Fibroblast of pulmonary artery (primary cell): ENCODE data around the gene TRIM37.

Experiments used
- DNase-seq: peaks from one replicate; pipeline ENCODE4 v3.0.0-alpha.2; 2010; ENCODE audit warnings: low read depth
- H3K4me3 ChIP-seq: replicated peaks from 2 replicates; pipeline ENCODE4 v1.5.1; 2011; ENCODE audit warnings: low read depth, mild to moderate bottlenecking, control low read depth, low read length, moderate library complexity
- TF ChIP-seq, protein P1 (sequence below): IDR thresholded peaks from 2 replicates; pipeline ENCODE4 v1.5.1; 2011; ENCODE audit warnings: mild to moderate bottlenecking, control low read depth, low read length, inconsistent platforms; ENCODE audit errors: missing control alignments

Gene TRIM37

DNA sequence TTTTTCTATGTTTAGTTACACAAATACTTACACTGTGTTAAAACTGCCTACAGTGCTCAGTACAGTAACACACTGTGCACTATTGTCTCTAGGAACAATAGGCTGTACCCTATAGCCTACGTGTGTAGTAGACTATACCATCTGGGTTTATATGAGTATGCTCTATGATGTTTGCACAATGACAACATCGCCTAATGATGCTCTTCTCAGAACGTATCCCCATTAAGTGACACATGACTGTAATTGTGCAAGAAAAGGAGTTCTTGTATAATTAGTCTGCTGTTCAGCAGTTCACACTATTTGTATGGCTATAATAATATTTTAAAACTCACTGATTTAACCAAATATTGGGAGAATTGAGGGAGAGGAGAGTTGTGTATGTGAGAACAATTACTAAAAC is 173.7 kb downstream of the TRIM37 start:
- no peak overlapping the region for H3K4me3 ChIP-seq
- TF ChIP-seq, protein P1, sequence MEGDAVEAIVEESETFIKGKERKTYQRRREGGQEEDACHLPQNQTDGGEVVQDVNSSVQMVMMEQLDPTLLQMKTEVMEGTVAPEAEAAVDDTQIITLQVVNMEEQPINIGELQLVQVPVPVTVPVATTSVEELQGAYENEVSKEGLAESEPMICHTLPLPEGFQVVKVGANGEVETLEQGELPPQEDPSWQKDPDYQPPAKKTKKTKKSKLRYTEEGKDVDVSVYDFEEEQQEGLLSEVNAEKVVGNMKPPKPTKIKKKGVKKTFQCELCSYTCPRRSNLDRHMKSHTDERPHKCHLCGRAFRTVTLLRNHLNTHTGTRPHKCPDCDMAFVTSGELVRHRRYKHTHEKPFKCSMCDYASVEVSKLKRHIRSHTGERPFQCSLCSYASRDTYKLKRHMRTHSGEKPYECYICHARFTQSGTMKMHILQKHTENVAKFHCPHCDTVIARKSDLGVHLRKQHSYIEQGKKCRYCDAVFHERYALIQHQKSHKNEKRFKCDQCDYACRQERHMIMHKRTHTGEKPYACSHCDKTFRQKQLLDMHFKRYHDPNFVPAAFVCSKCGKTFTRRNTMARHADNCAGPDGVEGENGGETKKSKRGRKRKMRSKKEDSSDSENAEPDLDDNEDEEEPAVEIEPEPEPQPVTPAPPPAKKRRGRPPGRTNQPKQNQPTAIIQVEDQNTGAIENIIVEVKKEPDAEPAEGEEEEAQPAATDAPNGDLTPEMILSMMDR: no peak
- no peak for DNase-seq
